ES-I3 (cell line): Measurements from ENCODE around the gene GATAD2A.
"Not testable (repeated sequence)": the region's sequence is repeated elsewhere in the genome, so short reads cannot be mapped to it uniquely, and the experiment has no call there.

Experiments
- H3K36me3 ChIP-seq: 2 replicates; pipeline ENCODE4 v1.6.1; 2013; ENCODE audit warnings: mild to moderate bottlenecking, low read length, control low read depth, moderate library complexity; ENCODE audit not compliant: insufficient read depth
- H3K4me1 ChIP-seq: 2 replicates; pipeline ENCODE4 v1.6.1; 2013; ENCODE audit warnings: mild to moderate bottlenecking, control low read depth, low read length; ENCODE audit not compliant: insufficient read depth
- H3K9ac ChIP-seq: 2 replicates; pipeline ENCODE4 v1.6.1; 2013; ENCODE audit warnings: low read depth, mild to moderate bottlenecking, low read length, moderate library complexity
- H3K9me3 ChIP-seq: 2 replicates; pipeline ENCODE4 v1.6.1; 2013; ENCODE audit warnings: mild to moderate bottlenecking, low read length, moderate library complexity; ENCODE audit not compliant: control insufficient read depth, insufficient read depth

Gene GATAD2A

DNA sequence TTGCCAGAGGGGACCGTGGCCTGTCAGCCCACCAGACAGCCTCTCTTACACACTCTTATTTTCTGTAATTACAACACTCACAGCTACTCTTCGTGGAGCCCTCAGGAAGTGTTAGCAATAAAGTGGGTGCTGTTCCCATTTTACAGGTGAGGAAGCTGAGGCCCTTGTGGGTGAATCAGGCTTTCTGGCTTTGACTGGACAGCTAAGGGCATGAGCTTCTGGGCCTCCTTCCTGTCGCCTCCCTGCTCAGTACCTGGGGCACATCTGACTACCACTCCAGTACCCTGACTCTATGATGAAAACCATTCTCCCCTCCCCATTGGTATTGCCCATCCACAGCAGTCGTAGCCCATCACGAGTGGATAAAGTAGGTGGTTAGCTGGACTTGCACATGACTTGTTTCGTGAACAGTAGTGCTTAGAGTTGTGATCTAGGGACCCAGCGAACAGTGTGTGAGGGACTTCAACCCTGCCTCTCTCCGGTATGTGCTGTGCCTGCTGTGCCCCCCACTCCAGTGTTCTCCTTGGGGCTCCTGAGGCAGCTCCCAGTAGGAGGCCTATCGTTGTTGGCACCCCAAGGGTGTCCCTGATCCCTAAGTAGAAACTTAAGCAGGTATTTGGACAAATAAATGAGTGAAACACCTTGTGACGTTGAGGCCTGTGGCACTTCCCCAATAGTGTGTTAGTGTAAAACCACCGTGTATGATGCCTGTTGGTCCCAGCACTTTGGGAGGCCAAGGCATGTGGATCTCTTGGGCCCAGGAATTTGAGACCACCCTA is 38.6 kb downstream of the GATAD2A start:
- H3K4me1 ChIP-seq: peaks cover 32% of the 10 kb centered on the region
- no peaks in the 10 kb centered on the region for H3K9me3 ChIP-seq
- H3K9ac ChIP-seq: no peak overlapping the region
- no peaks in the 10 kb centered on the region for H3K36me3 ChIP-seq

GRCh38 chr19:19444681-19445155 is 39.2 kb downstream of the GATAD2A start:
- Histone ChIP-seq H3K9ac (no peak overlapping the region), H3K4me1 (peaks cover 32% of the 10 kb centered on the region), H3K36me3 (no peaks in the 10 kb centered on the region), H3K9me3 (no peaks in the 10 kb centered on the region)

- Histone ChIP-seq H3K9me3 (no peaks in the 10 kb centered on the region), H3K9ac (no peak overlapping the region), H3K36me3 (no peaks in the 10 kb centered on the region), H3K4me1 (peaks cover 37% of the 10 kb centered on the region)
Measured at GRCh38 chr19:19445288-19445687, 39.8 kb downstream of the GATAD2A start.

- Histone ChIP-seq H3K9me3 (no peaks in the 10 kb centered on the region), H3K9ac (no peak overlapping the region), H3K4me1 (peaks cover 37% of the 10 kb centered on the region), H3K36me3 (no peaks in the 10 kb centered on the region)
Measured at GRCh38 chr19:19445911-19446361, 40.5 kb downstream of the GATAD2A start.

- Histone ChIP-seq H3K9me3 (no peaks in the 10 kb centered on the region), H3K9ac (no peak overlapping the region), H3K4me1 (peaks cover 37% of the 10 kb centered on the region), H3K36me3 (no peaks in the 10 kb centered on the region)
Measured at GRCh38 chr19:19446655-19447437, 41.4 kb downstream of the GATAD2A start.

- H3K9me3 ChIP-seq: no peaks in the 10 kb centered on the region
- no peaks in the 10 kb centered on the region for H3K36me3 ChIP-seq
- H3K9ac ChIP-seq: no peak overlapping the region
- H3K4me1 ChIP-seq: peaks cover 37% of the 10 kb centered on the region
Measured at GRCh38 chr19:19447536-19448237, 42.2 kb downstream of the GATAD2A start.

DNA sequence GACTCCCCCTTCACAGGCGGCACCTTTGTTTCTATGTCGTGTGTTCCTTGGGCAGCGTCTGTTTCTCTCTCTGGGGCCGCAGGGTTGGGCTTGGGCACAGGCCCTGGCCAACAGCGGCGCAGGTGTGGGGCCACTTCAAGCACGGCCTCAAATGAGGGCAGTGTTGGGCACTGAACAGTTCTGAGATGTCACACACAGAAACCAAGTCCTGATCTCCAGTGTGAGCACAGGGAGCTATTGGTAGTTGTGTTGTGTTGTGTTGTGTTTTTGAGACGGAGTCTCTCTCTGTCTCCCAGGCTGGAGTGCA is 42.7 kb downstream of the GATAD2A start:
- Histone ChIP-seq H3K9ac (no peak overlapping the region), H3K36me3 (no peaks in the 10 kb centered on the region), H3K9me3 (no peaks in the 10 kb centered on the region), H3K4me1 (peaks cover 37% of the 10 kb centered on the region)

GRCh38 chr19:19451429-19452242 is 46.2 kb downstream of the GATAD2A start:
- Histone ChIP-seq H3K9me3 (no peaks in the 10 kb centered on the region), H3K9ac (no peak overlapping the region), H3K4me1 (peaks cover 20% of the 10 kb centered on the region), H3K36me3 (no peaks in the 10 kb centered on the region)

- no peak overlapping the region for H3K9ac ChIP-seq
Measured at GRCh38 chr19:19452243-19453124, 47.0 kb downstream of the GATAD2A start.

GRCh38 chr19:19453125-19453454 is 47.6 kb downstream of the GATAD2A start:
- Histone ChIP-seq H3K4me1 (0 out of 2 replicates have a peak, but pooled peaks cover 5% of the 10 kb centered on the region), H3K9ac (no peak overlapping the region), H3K36me3 (no peaks in the 10 kb centered on the region), H3K9me3 (no peaks in the 10 kb centered on the region)

More at GRCh38 chr19:19452243-19453124, 47.0 kb downstream of the GATAD2A start:
- H3K4me1 ChIP-seq: peaks cover 12% of the 10 kb centered on the region; the same call in 1 of the 2 replicates
- H3K9me3 ChIP-seq: no peaks in the 10 kb centered on the region
- no peaks in the 10 kb centered on the region for H3K36me3 ChIP-seq

DNA sequence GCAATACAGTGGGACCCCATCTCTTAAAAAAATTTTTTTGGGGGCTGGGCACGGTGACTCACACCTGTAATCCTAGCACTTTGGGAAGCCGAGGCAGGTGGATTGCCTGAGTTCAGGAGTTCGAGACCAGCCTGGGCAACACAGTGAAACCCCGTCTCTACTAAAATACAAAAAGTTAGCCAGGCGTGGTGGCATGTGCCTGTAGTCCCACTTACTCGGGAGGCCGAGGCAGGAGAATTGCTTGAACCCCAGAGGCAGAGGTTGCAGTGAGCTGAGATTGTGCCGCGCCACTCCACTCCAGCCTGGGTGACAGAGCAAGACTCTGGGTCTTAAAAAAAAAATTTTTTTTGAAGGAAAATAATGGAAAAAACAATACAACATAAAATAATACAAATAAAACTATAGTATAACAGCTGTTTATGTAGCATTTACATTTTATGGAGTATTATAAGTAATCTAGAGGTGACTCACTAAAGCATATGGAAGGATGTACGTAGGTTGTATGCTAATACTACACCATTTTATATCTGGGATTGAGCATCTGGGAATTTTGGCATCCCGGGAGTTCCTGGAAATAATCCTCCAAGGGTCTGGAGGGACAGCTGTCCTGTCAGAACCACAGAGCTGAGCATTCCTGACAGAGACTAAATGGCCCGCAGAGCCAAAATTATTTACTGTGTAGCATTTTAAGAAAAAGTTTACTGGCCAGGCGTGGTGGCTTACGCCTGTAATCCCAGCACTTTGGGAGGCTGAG is 49.9 kb downstream of the GATAD2A start:
- H3K9ac ChIP-seq, H3K9me3 ChIP-seq, H3K36me3 ChIP-seq: not testable (repeated sequence)
- peaks cover 11% of the 10 kb centered on the region for H3K4me1 ChIP-seq

DNA sequence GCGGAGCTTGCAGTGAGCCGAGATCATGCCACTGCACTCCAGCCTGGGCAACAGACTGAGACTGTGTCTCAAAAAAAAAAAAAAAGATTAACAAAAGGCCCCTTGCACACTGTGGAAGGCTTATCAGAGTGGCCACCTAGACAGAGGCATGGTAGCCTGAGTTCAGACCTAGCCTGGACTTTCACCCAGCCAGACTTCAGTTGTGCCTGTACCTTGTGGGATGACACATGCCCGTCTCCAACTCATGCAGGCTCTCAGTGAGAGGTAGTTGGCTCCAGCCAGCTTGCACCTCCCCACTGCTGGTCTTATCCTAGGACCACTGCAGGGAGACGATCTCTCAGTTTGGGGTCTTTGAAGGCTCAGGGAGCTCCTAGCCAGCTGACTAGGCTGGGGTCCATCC is 52.2 kb downstream of the GATAD2A start:
- H3K9ac ChIP-seq: no peak overlapping the region
- no peaks in the 10 kb centered on the region for H3K9me3 ChIP-seq
- H3K4me1 ChIP-seq: peaks cover 28% of the 10 kb centered on the region
- 0 out of 2 replicates have a peak, but pooled peaks cover 3% of the 10 kb centered on the region for H3K36me3 ChIP-seq
